HEK293 (cell line): ENCODE results near the gene STX5.

Source experiments
- CTCF ChIP-seq: fragments of 450-650 bp; formaldehyde crosslinking; IDR thresholded peaks from 2 replicates; pipeline ENCODE4 v1.5.1; 2016; ENCODE audit warnings: missing biosample characterization, missing genetic modification characterization
- TCF7L2 ChIP-seq: IDR thresholded peaks from 2 replicates; pipeline ENCODE4 v1.6.1; 2011; ENCODE audit warnings: low read depth, mild to moderate bottlenecking, inconsistent platforms, low read length, moderate library complexity, borderline replicate concordance
- ZBTB1 ChIP-seq: fragments of 450-650 bp; formaldehyde crosslinking; IDR thresholded peaks from 2 replicates; pipeline ENCODE4 v1.5.1; 2016; ENCODE audit warnings: missing biosample characterization, missing genetic modification characterization
- ZNF785 ChIP-seq: fragments of 450-650 bp; formaldehyde crosslinking; IDR thresholded peaks from 2 replicates; pipeline ENCODE4 v1.5.1; 2016; ENCODE audit warnings: missing biosample characterization, missing genetic modification characterization
- ZSCAN18 ChIP-seq: fragments of 450-650 bp; formaldehyde crosslinking; IDR thresholded peaks from 2 replicates; pipeline ENCODE4 v1.5.1; 2016; ENCODE audit warnings: missing biosample characterization, missing genetic modification characterization

GRCh38 chr11:62782753-62783152 is 49.1 kb downstream of the STX5 start:
- TF ChIP-seq CTCF (tag by site-specific recombination): no peak
- no peak for TF ChIP-seq ZBTB1 (tag by site-specific recombination)
- no peak for TF ChIP-seq ZSCAN18 (tag by site-specific recombination)
- TF ChIP-seq ZNF785: no peak
- no peak for TF ChIP-seq TCF7L2
